ENCODE measurements around the gene AGFG2.

- TF ChIP-seq CTCF (IDR thresholded peaks at IDR 0.05) (no peak), POLR2AphosphoS5 (IDR thresholded peaks at IDR 0.05; ENCODE audit: low read depth, low read length) (no peak), REST (IDR thresholded peaks at IDR 0.05; ENCODE audit: insufficient read depth in 1 of 2, low read depth in 2 of 2, low read length in 1 of 2) (no peak), SIN3A (IDR thresholded peaks at IDR 0.05; ENCODE audit: borderline replicate concordance, insufficient read depth, low read depth, low read length) (no peak)
These were observed 6.0 kb downstream of the AGFG2 start for GRCh38 chr7:100544967-100545359.

Data from Panc1 (cell line).